GM18858 (cell line): Measurements from ENCODE around the gene ELOVL6.
"Not testable (repeated sequence)": the region's sequence is repeated elsewhere in the genome, so short reads cannot be mapped to it uniquely, and the experiment has no call there.

ENCODE experiments used
- ATAC-seq: cut with Tn5 transposase; IDR thresholded peaks from one replicate; pipeline ENCODE4 v1.9.1; 2021; ENCODE audit not compliant: unreplicated experiment

ELOVL6 gene

GRCh38 chr4:110039164-110039563 lies 159.3 kb downstream of the ELOVL6 start:
- not testable (repeated sequence) for ATAC-seq

- ATAC-seq = peak; percentile 99
Measured at GRCh38 chr4:110034026-110034393, 164.4 kb downstream of the ELOVL6 start.

GRCh38 chr4:110033355-110034025 lies 164.9 kb downstream of the ELOVL6 start:
- ATAC-seq = peak; percentile 2

DNA sequence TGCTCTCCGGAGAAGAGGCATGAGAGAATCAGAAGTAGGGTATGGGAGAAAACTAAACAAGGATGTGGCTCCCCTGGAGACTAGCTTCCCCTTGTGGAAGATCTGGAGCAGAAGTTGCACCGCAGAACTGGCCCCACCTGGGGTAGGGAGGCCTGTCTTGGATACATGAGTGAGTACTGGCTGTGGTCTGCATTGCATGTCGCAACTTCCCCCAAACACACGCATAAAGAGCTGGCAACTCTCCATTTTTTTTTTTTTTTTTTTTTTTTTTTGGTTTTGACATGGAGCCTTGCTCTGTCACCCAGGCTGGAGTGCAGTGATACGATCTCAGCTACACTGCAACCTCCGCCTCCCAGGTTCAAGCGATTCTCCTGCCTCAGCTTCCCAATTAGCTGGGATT lies 165.8 kb downstream of the ELOVL6 start:
- ATAC-seq = no peak

- no peak for ATAC-seq
Measured at GRCh38 chr4:110025718-110026117, 172.7 kb downstream of the ELOVL6 start.

DNA sequence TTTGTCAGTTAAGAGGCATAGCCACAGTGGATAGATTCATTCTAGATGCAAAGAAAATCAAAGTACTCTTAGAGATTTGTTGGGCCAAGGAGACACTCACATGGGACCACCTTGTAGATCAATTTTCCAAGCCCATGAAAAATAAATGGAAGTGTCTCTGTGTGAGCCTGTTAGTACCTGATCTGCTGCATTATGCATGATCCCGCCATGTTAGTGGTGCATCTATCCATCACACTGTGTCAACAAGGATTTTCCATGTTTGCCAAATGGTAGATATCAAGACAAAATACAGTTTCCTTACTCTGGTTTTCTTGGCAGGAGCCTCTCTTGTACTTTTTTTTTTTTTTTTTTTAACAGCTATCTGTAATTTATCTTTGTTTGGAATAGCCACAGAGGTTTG lies 173.4 kb downstream of the ELOVL6 start:
- ATAC-seq = no peak

- ATAC-seq = no peak
Measured at GRCh38 chr4:110022457-110022856, 176.0 kb downstream of the ELOVL6 start.

DNA sequence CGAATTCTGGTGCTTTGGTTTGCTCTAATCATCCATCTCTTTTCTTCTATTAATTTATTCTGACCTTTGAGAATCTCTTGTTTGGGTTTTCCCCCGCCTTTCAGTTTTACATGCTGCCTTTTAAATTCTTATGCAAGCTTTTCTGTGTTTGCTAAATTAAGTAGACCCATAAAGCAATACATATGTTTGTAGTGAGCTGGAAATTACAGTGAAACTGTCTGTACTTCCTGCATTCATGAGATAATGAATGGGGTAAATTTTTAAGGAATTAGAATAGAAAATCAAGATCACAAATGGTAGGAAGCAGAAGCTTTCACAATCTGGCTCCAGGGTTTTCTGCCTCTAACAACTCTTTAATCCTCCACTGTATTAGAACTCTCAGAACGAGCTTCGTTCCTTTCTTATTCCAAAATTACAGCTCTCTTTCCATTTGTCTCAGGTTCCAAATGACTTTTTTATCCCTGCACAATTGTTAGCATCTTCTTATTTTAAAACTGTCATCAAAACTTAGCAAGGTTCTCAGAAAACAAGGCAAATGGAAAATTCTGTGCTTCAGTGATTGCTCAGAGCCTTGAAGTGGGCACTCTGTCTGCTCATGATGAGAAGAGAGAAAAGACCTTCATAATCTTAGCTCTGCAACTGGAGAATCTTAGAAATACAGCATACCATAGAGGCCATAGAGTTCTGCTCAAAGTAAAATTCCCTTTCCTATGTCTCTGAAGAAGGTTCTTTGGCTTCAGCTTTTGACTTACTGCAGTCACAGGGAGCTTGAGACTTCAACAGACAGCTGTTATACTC lies 177.6 kb downstream of the ELOVL6 start:
- no peak for ATAC-seq

DNA sequence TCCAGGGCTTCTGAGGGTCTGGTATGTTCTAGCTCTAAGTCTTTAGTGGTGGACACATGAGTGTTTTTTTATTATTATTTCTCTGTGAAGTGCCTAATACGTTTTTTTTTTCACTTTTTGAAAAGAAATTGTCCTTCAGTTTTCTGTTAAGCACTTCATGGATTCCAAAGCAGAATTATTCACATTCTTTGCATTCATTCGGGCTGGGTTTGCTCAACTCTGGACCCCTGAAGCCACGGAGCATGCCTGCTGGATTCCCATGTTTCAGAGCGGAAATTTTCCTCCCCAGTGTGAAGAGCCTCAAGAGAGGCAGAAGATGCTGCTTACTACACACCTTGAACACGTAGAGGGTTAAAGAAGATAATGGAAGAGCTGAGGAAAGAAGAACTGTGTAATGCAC lies 178.3 kb downstream of the ELOVL6 start:
- no peak for ATAC-seq

DNA sequence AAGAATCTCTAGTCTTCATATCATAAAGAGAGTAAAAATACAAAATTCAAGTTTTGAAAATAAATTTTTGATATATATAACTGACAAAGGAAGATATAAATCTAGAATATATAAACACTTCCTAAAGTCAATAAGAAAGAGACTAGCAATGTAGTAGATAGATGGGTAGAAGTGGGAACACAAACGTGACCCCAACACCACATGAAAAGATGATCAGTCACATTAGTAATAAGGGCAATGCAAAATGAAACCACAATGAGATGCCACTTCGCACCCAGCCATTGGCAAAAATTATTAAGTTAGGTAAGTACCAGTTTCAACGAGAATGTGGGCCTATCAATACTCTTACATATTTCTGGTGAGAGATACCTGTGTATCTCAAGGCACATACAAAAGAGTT lies 179.3 kb downstream of the ELOVL6 start:
- no peak for ATAC-seq

DNA sequence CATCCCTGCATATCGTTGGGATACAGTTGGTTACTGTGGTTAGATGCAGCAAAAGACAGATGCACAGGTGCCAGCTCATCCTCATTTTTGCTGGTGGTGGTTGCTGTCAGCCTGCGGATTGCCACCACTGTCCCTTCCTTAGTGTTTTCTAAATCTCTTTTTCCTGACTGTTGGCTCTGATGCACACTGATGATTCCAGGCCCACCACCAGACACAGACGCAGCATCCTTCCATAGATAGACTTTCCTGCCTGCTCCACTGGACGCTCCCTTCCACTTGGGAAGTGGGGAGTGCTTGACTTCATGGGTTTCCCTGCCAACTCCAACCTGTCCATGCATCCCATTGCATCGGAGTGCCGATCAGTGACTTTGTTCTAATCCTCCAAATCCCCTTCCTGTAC lies 184.2 kb downstream of the ELOVL6 start:
- no peak for ATAC-seq

- no peak for ATAC-seq
Measured at GRCh38 chr4:110012917-110013316, 185.5 kb downstream of the ELOVL6 start.

- ATAC-seq = no peak
Measured at GRCh38 chr4:110010797-110011196, 187.6 kb downstream of the ELOVL6 start.

- no peak for ATAC-seq
Measured at GRCh38 chr4:110009550-110009949, 188.9 kb downstream of the ELOVL6 start.

DNA sequence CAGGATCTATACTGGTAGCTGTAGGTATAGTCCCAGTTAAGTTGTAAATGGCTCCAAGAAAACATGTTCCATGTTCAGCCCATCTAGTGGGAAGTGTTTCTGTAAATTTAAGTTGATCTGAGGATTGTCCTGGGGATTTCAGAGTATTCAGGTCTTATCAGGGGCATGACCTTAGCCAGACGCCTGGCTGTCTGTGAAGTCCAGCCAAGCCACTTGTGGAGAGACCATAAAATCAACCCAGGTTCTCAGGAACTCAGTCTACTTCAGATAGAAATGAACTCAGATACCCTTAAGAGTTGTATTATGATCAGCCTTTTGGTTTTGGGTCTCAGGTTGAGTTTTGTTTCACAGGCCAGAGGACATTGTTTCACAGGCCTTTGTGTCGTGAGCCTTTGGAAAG lies 189.9 kb downstream of the ELOVL6 start:
- ATAC-seq = no peak

DNA sequence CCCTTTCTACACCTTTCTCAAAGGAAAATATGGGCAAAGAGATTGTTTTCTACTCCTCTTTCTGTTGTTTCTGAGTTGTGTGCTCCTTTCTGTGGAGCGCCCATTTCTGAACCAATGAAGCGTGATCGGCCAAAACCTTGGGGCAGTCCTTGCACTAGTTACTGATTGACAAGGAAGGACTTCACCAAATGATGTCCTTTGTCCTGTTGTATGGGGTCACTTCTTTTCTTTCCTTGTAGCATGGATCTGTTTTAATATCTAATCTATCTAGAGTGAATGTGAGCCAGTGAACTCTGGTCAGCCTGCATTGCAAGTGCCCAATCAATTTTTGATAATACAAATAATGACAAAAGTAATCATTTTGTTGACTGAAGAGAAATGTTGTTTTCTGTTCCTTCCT lies 191.2 kb downstream of the ELOVL6 start:
- ATAC-seq = no peak

- peak; percentile 92 for ATAC-seq
Measured at GRCh38 chr4:110005461-110006056, 192.9 kb downstream of the ELOVL6 start.

- no peak for ATAC-seq
Measured at GRCh38 chr4:110004556-110004955, 193.9 kb downstream of the ELOVL6 start.

GRCh38 chr4:110003401-110004187 lies 194.8 kb downstream of the ELOVL6 start:
- ATAC-seq = no peak

- no peak for ATAC-seq
Measured at GRCh38 chr4:110002326-110002725, 196.1 kb downstream of the ELOVL6 start.

GRCh38 chr4:109999585-109999912 lies 198.9 kb downstream of the ELOVL6 start:
- no peak for ATAC-seq
